ENCODE results near the gene TEX12.

Gene TEX12, protein sequence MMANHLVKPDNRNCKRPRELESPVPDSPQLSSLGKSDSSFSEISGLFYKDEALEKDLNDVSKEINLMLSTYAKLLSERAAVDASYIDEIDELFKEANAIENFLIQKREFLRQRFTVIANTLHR

DNA sequence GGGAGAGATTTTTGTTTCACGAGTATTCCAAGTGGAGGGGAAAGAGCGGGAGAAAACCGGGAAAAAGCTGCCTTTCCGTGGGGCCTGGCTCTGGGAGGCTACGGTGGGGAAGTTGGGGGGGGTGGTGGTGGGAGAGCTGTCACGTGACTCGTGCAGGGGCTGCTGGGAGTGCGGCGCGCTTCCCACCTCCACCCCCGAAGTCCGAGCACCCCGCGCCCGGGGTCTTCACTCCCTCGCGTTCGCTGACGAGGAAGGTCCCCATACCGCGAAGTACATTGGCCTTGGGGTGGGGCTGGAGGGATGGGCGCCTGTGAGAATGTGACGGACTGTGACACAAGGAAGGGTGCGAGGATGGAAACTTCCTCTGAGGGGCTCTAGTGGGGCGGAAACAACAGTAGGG, at the start of gene TEX12:
TSS of gene TEX12 (plus strand) at position 228 of the 400 bp plus-strand sequence. CDS start 1,897 bp downstream, outside the sequence.
- no peak within 1 kb of the TSS for H3K4me3 ChIP-seq (ENCODE audit: low read length)
- H3K9me3 ChIP-seq (ENCODE audit: control insufficient read depth, insufficient read depth, low read length), result no peaks in the 10 kb centered on the region
- no peak within 1 kb of the TSS for H3K27ac ChIP-seq (ENCODE audit: low read depth, low read length)
- H3K4me2 ChIP-seq (ENCODE audit: low read length), result no peak within 1 kb of the TSS
- no peaks in the 10 kb centered on the region for H3K79me2 ChIP-seq (ENCODE audit: control insufficient read depth, low read length)
- H3K9me2 ChIP-seq (replicated peaks; ENCODE audit: control insufficient read depth, low read length), result no peaks in the 10 kb centered on the region
- no peaks in the 10 kb centered on the region for H3F3A ChIP-seq (ENCODE audit: control insufficient read depth, insufficient read depth)
- H3K36me3 ChIP-seq (ENCODE audit: control insufficient read depth, low read length), result no peaks in the 10 kb centered on the region
- TF ChIP-seq, protein P1, sequence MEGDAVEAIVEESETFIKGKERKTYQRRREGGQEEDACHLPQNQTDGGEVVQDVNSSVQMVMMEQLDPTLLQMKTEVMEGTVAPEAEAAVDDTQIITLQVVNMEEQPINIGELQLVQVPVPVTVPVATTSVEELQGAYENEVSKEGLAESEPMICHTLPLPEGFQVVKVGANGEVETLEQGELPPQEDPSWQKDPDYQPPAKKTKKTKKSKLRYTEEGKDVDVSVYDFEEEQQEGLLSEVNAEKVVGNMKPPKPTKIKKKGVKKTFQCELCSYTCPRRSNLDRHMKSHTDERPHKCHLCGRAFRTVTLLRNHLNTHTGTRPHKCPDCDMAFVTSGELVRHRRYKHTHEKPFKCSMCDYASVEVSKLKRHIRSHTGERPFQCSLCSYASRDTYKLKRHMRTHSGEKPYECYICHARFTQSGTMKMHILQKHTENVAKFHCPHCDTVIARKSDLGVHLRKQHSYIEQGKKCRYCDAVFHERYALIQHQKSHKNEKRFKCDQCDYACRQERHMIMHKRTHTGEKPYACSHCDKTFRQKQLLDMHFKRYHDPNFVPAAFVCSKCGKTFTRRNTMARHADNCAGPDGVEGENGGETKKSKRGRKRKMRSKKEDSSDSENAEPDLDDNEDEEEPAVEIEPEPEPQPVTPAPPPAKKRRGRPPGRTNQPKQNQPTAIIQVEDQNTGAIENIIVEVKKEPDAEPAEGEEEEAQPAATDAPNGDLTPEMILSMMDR (IDR thresholded peaks at IDR 0.05; ENCODE audit: low read depth, low read length, poor library complexity, severe bottlenecking), result no peak
- no peak for TF ChIP-seq EZH2phosphoT487 (IDR thresholded peaks at IDR 0.05; ENCODE audit: borderline replicate concordance, low read length)
- H3K4me1 ChIP-seq (ENCODE audit: control insufficient read depth, low read length), result 0 out of 2 replicates have a peak, but pooled peaks cover 2% of the 10 kb centered on the region
- no peaks in the 10 kb centered on the region for H4K20me1 ChIP-seq (ENCODE audit: control insufficient read depth, insufficient read depth, low read depth, low read length)
- H3K27me3 ChIP-seq (ENCODE audit: control insufficient read depth, low read length), result peaks cover 3% of the 10 kb centered on the region; the same call in 1 of the 2 replicates

DNA sequence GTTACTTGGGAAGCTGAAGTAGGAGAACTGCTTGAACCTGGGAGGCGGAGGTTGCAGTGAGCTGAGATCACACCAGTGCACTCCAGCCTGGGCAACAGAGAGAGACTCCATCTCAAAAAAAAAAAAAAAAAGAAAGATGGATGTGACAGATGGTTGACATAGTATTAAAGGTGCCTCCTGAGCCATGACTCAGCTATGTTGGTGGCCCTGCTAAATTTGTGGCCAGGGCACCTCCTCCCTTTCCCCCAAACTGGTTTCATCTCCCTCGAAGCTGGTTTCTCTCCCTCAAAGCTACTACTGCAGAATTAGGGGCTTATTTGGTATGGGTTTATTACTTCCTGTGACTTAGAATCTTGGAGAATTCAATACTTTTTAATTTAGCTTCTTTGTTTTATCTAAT, 49.0 kb upstream of the TEX12 start:
- Histone ChIP-seq H3K27ac (ENCODE audit: low read depth, low read length) (no peak overlapping the region), H3K9me3 (ENCODE audit: control insufficient read depth, insufficient read depth, low read length) (no peaks in the 10 kb centered on the region), H3K4me1 (ENCODE audit: control insufficient read depth, low read length) (peaks cover 4% of the 10 kb centered on the region; the same call in 1 of the 2 replicates), H3K36me3 (ENCODE audit: control insufficient read depth, low read length) (no peaks in the 10 kb centered on the region), H3K27me3 (ENCODE audit: control insufficient read depth, low read length) (no peaks in the 10 kb centered on the region), H3F3A (ENCODE audit: control insufficient read depth, insufficient read depth) (no peaks in the 10 kb centered on the region), H3K4me2 (ENCODE audit: low read length) (no peak overlapping the region), H3K4me3 (ENCODE audit: low read length) (no peak overlapping the region), H3K9me2 (replicated peaks; ENCODE audit: control insufficient read depth, low read length) (no peaks in the 10 kb centered on the region), H4K20me1 (ENCODE audit: control insufficient read depth, insufficient read depth, low read depth, low read length) (no peaks in the 10 kb centered on the region), H3K79me2 (ENCODE audit: control insufficient read depth, low read length) (no peaks in the 10 kb centered on the region)
- TF ChIP-seq, protein P1 (IDR thresholded peaks at IDR 0.05; ENCODE audit: low read depth, low read length, poor library complexity, severe bottlenecking), result no peak
- TF ChIP-seq EZH2phosphoT487 (IDR thresholded peaks at IDR 0.05; ENCODE audit: borderline replicate concordance, low read length), result no peak

DNA sequence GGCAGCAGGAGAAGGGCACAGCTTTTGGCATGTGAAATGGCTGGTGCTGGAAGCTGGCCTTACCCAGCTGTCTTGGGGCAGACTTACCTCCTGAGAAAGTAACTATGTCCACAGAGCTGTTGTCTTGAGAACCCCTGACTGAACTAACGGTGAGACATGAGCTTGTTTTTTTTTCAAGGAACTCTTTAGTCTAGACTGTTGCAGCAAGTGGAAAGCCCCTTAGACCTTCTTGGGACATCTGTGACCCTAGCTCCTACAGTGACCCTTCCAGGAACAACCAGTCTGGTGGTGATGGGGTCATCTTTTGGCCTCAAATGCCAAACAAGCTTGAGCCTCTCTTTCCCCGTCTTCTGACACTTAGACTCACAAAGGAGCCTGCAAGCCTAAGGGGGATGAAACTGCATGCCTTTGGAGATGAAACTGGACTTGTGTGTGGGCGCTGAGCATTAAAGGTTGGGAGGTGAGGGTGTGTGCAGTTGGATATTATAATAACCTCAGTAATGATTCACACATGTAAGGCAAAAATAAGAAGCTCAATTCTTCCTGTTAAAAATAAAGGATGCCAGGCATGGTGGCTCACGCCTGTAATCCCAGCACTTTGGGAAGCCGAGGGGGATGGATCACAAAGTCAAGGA, 45.1 kb upstream of the TEX12 start:
- H3K9me2 ChIP-seq (replicated peaks; ENCODE audit: control insufficient read depth, low read length), result no peaks in the 10 kb centered on the region
- H3K79me2 ChIP-seq (ENCODE audit: control insufficient read depth, low read length), result no peaks in the 10 kb centered on the region
- TF ChIP-seq, protein P1 (IDR thresholded peaks at IDR 0.05; ENCODE audit: low read depth, low read length, poor library complexity, severe bottlenecking), result no peak
- TF ChIP-seq EZH2phosphoT487 (IDR thresholded peaks at IDR 0.05; ENCODE audit: borderline replicate concordance, low read length), result no peak
- H3F3A ChIP-seq (ENCODE audit: control insufficient read depth, insufficient read depth), result no peaks in the 10 kb centered on the region
- H3K4me2 ChIP-seq (ENCODE audit: low read length), result no peak overlapping the region
- H3K4me3 ChIP-seq (ENCODE audit: low read length), result no peak overlapping the region
- no peaks in the 10 kb centered on the region for H4K20me1 ChIP-seq (ENCODE audit: control insufficient read depth, insufficient read depth, low read depth, low read length)
- no peaks in the 10 kb centered on the region for H3K4me1 ChIP-seq (ENCODE audit: control insufficient read depth, low read length)
- no peaks in the 10 kb centered on the region for H3K27me3 ChIP-seq (ENCODE audit: control insufficient read depth, low read length)
- H3K36me3 ChIP-seq (ENCODE audit: control insufficient read depth, low read length), result no peaks in the 10 kb centered on the region
- H3K9me3 ChIP-seq (ENCODE audit: control insufficient read depth, insufficient read depth, low read length), result no peaks in the 10 kb centered on the region
- H3K27ac ChIP-seq (ENCODE audit: low read depth, low read length), result no peak overlapping the region

Measured in DOHH2 (cell line).